Neural progenitor cell (in vitro differentiated cells): ENCODE results near the gene PIP5K1A. TPM values are rescaled to one million over a fixed set of nuclear protein-coding genes. Genes with fewer than 3 reads are reported as not detected.

ENCODE experiments used
- DNase-seq: peaks from one replicate; pipeline ENCODE4 v3.0.0-alpha.2; 2016; ENCODE audit warnings: low spot score
- H2AFZ ChIP-seq: fragments of 200-600 bp; sonication (generic); replicated peaks from 2 replicates; pipeline ENCODE4 v1.6.1; 2016; ENCODE audit warnings: antibody characterized with exemption
- H3F3A ChIP-seq: fragments of 200-600 bp; sonication (generic); 2 replicates; pipeline ENCODE4 v1.6.1; 2016; ENCODE audit warnings: antibody characterized with exemption, low read depth
- H3K27ac ChIP-seq: fragments of 200-600 bp; sonication (generic); 2 replicates; pipeline ENCODE4 v1.5.1; 2016; ENCODE audit warnings: mild to moderate bottlenecking
- H3K27me3 ChIP-seq: fragments of 200-600 bp; sonication (generic); 2 replicates; pipeline ENCODE4 v1.6.1; 2016; ENCODE audit warnings: mild to moderate bottlenecking, moderate library complexity
- H3K36me3 ChIP-seq: fragments of 200-600 bp; sonication (generic); 2 replicates; pipeline ENCODE4 v1.5.1; 2016
- H3K4me1 ChIP-seq: fragments of 200-600 bp; sonication (generic); 2 replicates; pipeline ENCODE4 v1.6.1; 2016; ENCODE audit warnings: mixed run types
- H3K4me2 ChIP-seq: fragments of 200-600 bp; sonication (generic); 2 replicates; pipeline ENCODE4 v1.6.1; 2016
- H3K4me3 ChIP-seq: fragments of 200-600 bp; sonication (generic); 2 replicates; pipeline ENCODE4 v1.5.1; 2016
- H3K79me2 ChIP-seq: fragments of 200-600 bp; sonication (generic); 2 replicates; pipeline ENCODE4 v1.6.1; 2016; ENCODE audit warnings: low read depth
- H3K9ac ChIP-seq: fragments of 200-600 bp; sonication (generic); 2 replicates; pipeline ENCODE4 v1.6.1; 2016
- H3K9me3 ChIP-seq: fragments of 200-600 bp; sonication (generic); 2 replicates; pipeline ENCODE4 v1.5.1; 2016; ENCODE audit warnings: low read depth
- H4K20me1 ChIP-seq: fragments of 200-600 bp; sonication (generic); 2 replicates; pipeline ENCODE4 v1.6.1; 2016; ENCODE audit warnings: low read depth
- H3K27ac Mint-ChIP-seq: 3 replicates; pipeline ENCODE4 v1.8.0; 2021; ENCODE audit warnings: mixed read lengths
- H3K27me3 Mint-ChIP-seq: 2 replicates; pipeline ENCODE4 v1.8.0; 2022; ENCODE audit warnings: low read depth, mild to moderate bottlenecking, inconsistent platforms, moderate library complexity, mixed read lengths; ENCODE audit not compliant: insufficient read depth
- H3K36me3 Mint-ChIP-seq: 3 replicates; pipeline ENCODE4 v1.8.0; 2021; ENCODE audit warnings: mixed read lengths
- H3K4me1 Mint-ChIP-seq: 3 replicates; pipeline ENCODE4 v1.8.0; 2021; ENCODE audit warnings: mixed read lengths
- H3K4me3 Mint-ChIP-seq: 3 replicates; pipeline ENCODE4 v1.8.0; 2021; ENCODE audit warnings: mild to moderate bottlenecking, moderate library complexity, mixed read lengths
- H3K9me3 Mint-ChIP-seq: 3 replicates; pipeline ENCODE4 v1.8.0; 2020; ENCODE audit warnings: mixed read lengths
- CTCF ChIP-seq: fragments of 200-600 bp; sonication (generic); IDR thresholded peaks from 2 replicates; pipeline ENCODE4 v1.5.1; 2017; ENCODE audit warnings: antibody characterized with exemption, mild to moderate bottlenecking
- EZH2 ChIP-seq: fragments of 200-600 bp; sonication (generic); IDR thresholded peaks from 2 replicates; pipeline ENCODE4 v1.6.1; 2017; ENCODE audit warnings: antibody characterized with exemption, mild to moderate bottlenecking, moderate library complexity
- EZH2phosphoT487 ChIP-seq: fragments of 200-600 bp; sonication (generic); IDR thresholded peaks from 2 replicates; pipeline ENCODE4 v1.6.1; 2017; ENCODE audit warnings: antibody characterized with exemption
- total RNA-seq: library from RNA; depleted of rRNA; stranded (reverse); fragments of >200 nt; gene quantifications from 2 replicates; pipeline ENCODE4 v1.2.3, GENCODE V29; 2015; ENCODE audit warnings: low replicate concordance

Gene PIP5K1A
- total RNA-seq, 1 donor from 2014 or later, result 81.2 TPM

GRCh38 chr1:151294742-151295462 lies 96.5 kb downstream of the PIP5K1A start:
- peak overlapping the region; percentile 38 for H3K27ac Mint-ChIP-seq
- peaks cover 12% of the 10 kb centered on the region for H3K27me3 Mint-ChIP-seq
- Histone ChIP-seq H3K4me3 (no peak overlapping the region), H3K36me3 (peaks cover 4% of the 10 kb centered on the region), H3K27me3 (no peaks in the 10 kb centered on the region), H3K9ac (no peak overlapping the region), H3K4me2 (peak overlapping the region; percentile 35), H4K20me1 (peaks cover 6% of the 10 kb centered on the region), H3K4me1 (peaks cover 27% of the 10 kb centered on the region), H2AFZ (no peak overlapping the region), H3F3A (peaks cover 50% of the 10 kb centered on the region), H3K79me2 (no peaks in the 10 kb centered on the region), H3K9me3 (no peaks in the 10 kb centered on the region), H3K27ac (peak overlapping the region; percentile 76)
- H3K4me3 Mint-ChIP-seq, result no peak overlapping the region
- TF ChIP-seq EZH2, result no peak
- TF ChIP-seq EZH2phosphoT487, result no peak
- no peak for TF ChIP-seq CTCF
- peaks cover 4% of the 10 kb centered on the region for H3K4me1 Mint-ChIP-seq
- no peaks in the 10 kb centered on the region for H3K9me3 Mint-ChIP-seq
- DNase-seq, result peak; percentile 58
- peaks cover 23% of the 10 kb centered on the region for H3K36me3 Mint-ChIP-seq

Other genes starting within 250 kb of the PIP5K1A start
- 104 and 122 TPM in 2 replicates for gene CERS2, start 223.7 kb upstream of the PIP5K1A start, total RNA-seq
- 0.77 TPM in 1 of 2 replicates, not detected in the other for gene ANXA9, start 216.3 kb upstream of the PIP5K1A start, total RNA-seq
- gene MINDY1, start 191.7 kb upstream of the PIP5K1A start, total RNA-seq, result 8.5 and 15.8 TPM in 2 replicates
- gene PRUNE1, start 190.1 kb upstream of the PIP5K1A start, total RNA-seq, result 27.0 and 33.0 TPM in 2 replicates
- 0.97 and 1.0 TPM in 2 replicates for gene BNIPL, start 162.0 kb upstream of the PIP5K1A start, total RNA-seq
- gene C1orf56, start 150.8 kb upstream of the PIP5K1A start, total RNA-seq, result 2.9 and 5.5 TPM in 2 replicates
- gene CDC42SE1, start 138.9 kb upstream of the PIP5K1A start, total RNA-seq, result 50.7 and 54.9 TPM in 2 replicates
- gene MLLT11, start 138.2 kb upstream of the PIP5K1A start, total RNA-seq, result 27.9 and 37.0 TPM in 2 replicates
- 6.5 and 6.9 TPM in 2 replicates for gene GABPB2, start 127.8 kb upstream of the PIP5K1A start, total RNA-seq
- gene SEMA6C, start 51.9 kb upstream of the PIP5K1A start, total RNA-seq, result 5.6 and 12.1 TPM in 2 replicates
- not detected in 2 replicates for gene TNFAIP8L2, start 41.9 kb upstream of the PIP5K1A start, total RNA-seq
- gene LYSMD1, start 32.6 kb upstream of the PIP5K1A start, total RNA-seq, result 15.5 and 18.9 TPM in 2 replicates
- 22.0 and 25.3 TPM in 2 replicates for gene SCNM1, start 32.4 kb upstream of the PIP5K1A start, total RNA-seq
- gene TMOD4, start 22.6 kb upstream of the PIP5K1A start, total RNA-seq, result not detected in 2 replicates
- gene VPS72, start 8.4 kb upstream of the PIP5K1A start, total RNA-seq, result 107 and 117 TPM in 2 replicates
- 123 and 162 TPM in 2 replicates for gene PSMD4, start 56.2 kb downstream of the PIP5K1A start, total RNA-seq
- gene ZNF687, start 83.7 kb downstream of the PIP5K1A start, total RNA-seq, result 20.2 and 43.1 TPM in 2 replicates
- 19.0 and 33.5 TPM in 2 replicates for gene PI4KB, start 128.9 kb downstream of the PIP5K1A start, total RNA-seq
- gene RFX5, start 148.7 kb downstream of the PIP5K1A start, total RNA-seq, result 87.5 and 108 TPM in 2 replicates
- 38.5 and 63.2 TPM in 2 replicates for gene SELENBP1, start 174.2 kb downstream of the PIP5K1A start, total RNA-seq
- gene PSMB4, start 201.0 kb downstream of the PIP5K1A start, total RNA-seq, result 267 and 321 TPM in 2 replicates